Kidney tubule cell (primary cell): ENCODE data around the gene ZEB1.

ENCODE experiments used
- DNase-seq: peaks from one replicate; pipeline ENCODE4 v3.0.0-alpha.2; 2018; ENCODE audit warnings: low spot score

Gene ZEB1

GRCh38 chr10:31318854-31319601, at the start of gene ZEB1:
TSS of gene ZEB1 (plus strand) at chr10:31319216. CDS start at chr10:31319235, 19 bp downstream.
- DNase-seq = peak; percentile 96

DNA sequence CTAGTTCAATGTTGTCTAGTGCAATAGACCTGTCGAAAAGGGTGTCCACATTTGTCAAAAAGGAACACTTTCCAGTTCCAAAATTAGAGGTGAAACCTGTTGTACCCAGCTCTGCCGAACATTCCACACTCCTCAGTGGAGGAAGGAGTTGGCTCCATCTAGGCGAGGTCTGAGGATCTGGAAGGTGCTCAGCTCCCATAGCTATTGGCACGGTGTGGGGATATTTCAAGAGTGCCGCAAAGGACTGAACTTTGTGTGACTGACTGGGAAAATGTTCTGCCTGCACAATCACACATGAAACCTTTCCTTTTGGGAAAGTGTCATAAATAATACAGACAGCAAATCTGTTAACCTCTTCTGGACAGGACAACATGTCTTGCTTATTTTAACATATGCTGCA, 48.1 kb upstream of the ZEB1 start:
- no peak for DNase-seq

DNA sequence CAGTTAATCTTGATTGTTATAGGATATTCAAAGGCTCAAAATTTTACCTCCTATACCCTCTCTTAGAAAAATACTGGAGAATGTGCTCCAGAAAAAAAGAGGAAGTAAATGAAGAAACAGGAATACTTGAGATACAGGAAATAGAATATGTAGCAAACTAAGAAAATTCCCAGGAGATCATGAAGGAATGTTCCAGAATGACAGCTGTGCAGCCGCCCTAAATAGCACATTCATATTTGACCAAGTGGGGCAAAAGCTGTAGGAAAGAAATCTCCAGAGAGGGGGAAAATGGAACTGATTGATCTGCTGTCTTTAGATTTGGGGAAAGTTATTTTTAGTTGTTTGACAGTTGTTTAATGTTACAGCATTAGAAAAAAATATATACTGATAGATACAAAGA, 46.2 kb upstream of the ZEB1 start:
- no peak for DNase-seq

- no peak for DNase-seq
Observed at GRCh38 chr10:31273789-31274188, 45.2 kb upstream of the ZEB1 start.

DNA sequence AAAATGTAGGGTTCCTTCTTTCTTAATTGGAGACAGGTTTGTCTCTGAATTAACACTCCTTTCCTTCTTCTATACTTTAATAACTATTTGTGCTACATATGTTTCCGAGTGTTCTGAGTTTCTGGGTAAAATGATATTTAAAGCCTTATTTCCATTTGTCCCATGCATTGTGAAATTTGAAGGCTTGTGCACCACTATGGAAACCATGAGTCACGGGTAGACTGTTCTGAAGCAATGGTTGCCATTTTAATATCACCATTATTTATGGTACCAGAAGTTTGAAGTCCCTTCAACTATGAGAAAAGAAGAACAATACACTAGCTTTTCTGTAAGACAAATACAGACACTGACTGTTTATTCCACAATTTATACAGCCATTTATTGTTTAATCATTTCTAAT, 44.7 kb upstream of the ZEB1 start:
- DNase-seq = no peak

GRCh38 chr10:31278279-31278941, 40.6 kb upstream of the ZEB1 start:
- no peak for DNase-seq

GRCh38 chr10:31280972-31281371, 38.0 kb upstream of the ZEB1 start:
- no peak for DNase-seq

- peak; percentile 12 for DNase-seq
Observed at GRCh38 chr10:31288001-31288400, 31.0 kb upstream of the ZEB1 start.

DNA sequence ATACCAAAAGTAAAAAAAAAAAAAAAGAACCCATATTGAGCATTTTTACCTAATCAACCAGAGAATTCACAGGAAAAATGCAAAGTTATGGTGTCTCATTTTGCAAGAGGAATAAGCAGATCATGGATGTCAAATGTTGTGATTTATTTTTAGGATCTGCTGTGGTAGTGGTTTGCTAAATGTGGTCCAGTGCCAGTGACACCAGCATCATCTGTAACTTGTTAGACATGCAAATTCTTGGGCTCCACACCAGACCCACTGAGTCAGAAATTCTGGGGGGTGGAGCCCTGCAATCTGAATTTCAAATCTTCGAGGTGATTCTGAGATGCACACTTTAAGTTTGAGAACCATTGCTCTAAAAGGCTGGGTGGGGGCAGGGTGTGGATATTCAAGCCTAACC, 30.1 kb upstream of the ZEB1 start:
- DNase-seq = no peak

DNA sequence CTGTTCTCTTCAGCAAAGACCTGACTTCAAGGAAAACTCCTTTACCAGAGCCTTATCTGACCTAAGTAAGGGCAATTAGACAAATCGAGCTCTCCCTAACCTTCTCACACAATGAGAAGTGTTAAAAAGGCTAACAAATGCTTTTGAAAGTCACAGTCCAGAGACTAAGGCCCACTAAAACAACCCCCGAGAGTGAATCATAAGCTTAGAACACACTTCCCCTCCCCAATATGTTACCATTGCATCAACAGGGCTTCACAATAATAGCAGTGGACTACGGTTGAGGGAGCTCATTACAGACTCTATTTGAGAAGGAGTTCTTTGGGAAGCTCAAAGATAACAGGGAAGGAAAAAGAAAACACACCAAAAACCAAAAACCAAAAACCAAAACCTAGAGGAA, 28.6 kb upstream of the ZEB1 start:
- peak; percentile 8 for DNase-seq

DNA sequence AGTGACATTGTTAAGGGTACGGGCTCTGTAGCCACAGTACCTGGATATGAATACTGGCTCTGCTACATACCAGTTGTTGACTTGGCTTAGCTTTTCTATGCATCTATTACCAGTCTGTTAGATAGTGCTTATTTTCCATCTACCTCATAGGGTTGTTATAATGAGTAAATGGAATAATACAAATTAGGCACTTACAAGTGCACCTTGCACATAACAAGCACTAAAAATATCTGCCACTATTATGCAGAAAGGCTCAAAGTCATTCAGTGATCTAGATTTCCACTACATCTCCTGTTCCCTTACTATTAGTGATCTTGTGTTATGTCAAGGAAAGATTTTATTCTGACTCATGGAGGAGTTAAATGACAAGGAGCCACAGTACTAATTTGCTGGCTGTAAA, 27.9 kb upstream of the ZEB1 start:
- no peak for DNase-seq

DNA sequence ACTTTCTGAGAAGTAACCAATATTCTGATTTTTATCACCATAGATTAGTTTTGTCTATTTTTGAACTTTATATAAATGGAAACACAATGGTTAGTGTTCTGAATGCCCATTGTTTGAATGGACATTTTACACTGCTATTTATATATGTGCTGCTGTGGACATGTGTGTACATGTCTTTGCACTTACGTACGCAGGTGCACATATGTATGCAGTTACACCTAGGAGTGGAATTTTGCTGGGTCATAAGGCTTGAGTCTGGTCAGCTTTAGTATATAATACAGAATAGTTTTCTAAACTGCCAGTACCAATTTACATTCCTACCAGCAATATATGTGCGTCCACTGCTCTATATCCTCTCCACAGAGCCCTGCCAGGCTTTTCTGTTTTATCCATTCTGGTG, 24.5 kb upstream of the ZEB1 start:
- no peak for DNase-seq

DNA sequence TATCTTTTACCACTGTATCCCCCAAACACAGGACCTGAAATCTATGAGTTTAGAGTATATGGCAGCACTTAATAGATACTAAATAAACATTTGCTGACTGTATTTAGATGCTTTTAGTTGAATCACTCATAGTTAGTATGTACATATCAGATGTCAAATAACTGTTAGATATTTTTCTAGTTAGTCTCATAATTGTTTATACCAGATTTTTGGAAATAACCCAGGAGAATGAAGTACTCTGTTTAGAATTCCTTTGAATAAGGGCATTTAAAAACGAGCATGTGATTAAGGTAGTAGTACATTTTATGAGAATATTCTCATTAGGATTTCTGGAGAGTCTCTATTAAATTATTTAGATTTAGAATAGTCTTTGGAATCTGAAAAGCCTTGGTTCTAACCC, 22.3 kb upstream of the ZEB1 start:
- no peak for DNase-seq

DNA sequence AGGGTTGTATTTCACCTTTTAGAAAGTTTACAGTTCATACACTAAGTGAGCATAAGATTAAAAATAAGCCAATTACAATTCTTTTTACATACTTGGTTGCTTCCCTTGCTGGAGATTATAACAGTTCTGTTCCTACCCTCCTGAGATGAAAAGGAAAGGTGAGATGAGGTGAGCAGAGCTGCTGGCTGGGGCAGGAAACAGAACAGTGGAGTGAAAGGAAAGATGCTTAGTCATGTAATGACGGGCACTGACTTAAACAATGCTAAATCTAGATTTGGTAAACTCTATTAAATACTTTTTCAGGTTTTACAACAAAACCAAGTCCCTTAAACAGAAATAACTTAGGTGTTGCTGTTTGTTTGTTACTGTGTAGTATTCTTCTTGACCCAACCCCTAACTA, 19.9 kb upstream of the ZEB1 start:
- peak; percentile 44 for DNase-seq

DNA sequence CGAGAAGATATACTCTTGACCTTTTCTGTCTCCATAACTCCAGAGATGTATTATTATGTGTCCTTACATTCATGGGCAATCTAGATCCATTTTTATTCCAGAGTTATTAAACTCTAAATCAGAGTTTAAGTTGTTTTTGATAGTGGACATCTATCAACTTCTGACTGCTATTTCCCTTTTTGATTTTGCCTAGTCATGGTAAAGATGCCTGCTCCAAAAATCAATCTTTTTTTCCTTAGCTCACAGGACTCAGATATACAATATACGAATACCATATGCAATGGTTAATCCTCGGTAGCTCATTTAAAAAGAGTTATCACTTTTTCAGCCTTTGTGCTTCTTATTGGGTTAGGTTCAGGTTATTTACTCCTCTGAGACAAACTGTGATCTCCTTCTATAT, 15.8 kb upstream of the ZEB1 start:
- no peak for DNase-seq

DNA sequence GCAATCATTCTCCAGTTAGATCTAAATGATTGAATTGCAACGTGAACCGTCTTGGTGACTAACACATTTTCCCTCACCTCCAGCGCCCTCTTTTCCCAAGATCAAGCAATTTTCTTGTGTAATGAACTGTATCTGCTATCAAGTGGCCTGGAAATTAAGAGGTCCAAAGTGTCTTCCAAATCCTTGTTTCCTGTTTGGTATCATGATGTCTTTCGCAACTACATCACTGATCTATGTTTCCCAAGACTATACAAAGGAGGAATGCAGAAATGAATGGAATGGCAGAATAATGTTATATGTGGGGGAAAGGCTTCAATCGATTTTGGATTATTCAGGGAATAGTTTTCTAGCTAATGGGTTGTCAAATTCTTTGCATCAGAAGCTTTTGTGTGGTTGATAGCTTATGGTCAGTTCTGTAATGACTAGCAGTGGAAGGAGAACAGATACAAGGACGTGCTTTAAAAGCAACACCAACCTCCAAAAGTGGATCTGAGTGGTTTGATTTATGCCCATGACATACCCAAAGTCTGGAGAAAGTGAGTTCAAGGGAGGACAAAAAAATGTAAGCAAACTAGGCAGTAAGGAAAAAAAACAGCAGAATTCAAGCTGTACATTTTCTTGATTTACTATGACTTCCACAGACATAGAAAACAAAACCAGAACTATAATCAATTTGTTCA, 14.6 kb upstream of the ZEB1 start:
- DNase-seq = peak; percentile 67

DNA sequence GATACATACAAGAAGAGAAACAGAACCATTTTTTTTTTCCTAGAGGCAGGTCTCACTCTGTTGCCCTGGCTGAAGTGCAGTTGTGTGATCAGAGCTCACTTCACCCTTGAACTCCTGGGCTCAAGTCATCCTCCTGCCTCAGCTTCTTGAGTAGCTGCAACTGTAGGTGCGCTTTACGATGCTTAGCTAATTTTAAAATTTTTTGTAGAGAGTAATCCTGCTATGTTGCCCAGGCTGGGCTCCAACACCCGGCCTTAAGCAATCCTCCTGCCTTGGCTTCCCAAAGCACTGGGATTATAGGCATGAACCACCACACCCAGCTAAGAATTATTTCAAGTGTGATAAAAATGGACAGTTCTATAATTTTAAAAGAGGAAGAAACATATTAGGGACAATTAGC, 5.6 kb upstream of the ZEB1 start:
- no peak for DNase-seq

- no peak for DNase-seq
Observed at GRCh38 chr10:31314256-31315150, 4.5 kb upstream of the ZEB1 start.

DNA sequence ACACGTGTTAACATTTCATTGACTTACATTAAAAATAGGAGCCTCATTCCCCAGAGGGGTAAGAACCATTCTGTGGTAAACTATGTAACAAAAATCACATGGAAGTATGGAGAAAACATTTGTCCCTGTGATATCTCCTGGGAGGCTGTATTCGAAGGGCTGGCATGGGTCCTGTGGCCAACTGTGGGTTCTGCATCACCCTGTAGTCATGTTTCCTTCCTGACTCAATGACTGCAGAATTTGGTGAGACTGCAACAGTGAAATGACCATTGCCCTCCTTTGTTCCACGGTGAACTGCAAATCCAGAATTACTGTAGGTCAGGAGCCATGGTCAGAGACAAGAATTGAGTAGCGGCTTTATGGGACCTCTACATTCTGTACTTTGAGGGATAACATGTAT, 3.6 kb upstream of the ZEB1 start:
- DNase-seq = peak; percentile 83

DNA sequence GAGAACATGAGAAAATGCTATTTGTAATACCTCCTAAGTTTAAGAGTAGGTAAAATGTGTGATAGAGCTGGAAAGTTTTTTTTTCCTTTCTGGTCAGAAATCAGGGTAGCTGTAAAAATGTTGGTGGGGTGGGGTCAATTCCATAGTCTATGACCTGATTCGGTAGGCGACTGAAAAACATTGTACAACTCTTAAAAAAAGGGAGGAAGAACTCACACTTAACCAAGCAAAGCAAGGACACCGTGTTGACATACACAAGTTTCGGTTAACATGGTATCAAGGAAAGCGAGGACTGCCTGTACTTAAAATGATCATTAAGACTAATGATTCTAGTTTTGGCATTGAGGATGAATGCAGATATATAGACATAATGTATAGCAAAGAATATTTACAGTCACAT, 1.8 kb upstream of the ZEB1 start:
- no peak for DNase-seq

DNA sequence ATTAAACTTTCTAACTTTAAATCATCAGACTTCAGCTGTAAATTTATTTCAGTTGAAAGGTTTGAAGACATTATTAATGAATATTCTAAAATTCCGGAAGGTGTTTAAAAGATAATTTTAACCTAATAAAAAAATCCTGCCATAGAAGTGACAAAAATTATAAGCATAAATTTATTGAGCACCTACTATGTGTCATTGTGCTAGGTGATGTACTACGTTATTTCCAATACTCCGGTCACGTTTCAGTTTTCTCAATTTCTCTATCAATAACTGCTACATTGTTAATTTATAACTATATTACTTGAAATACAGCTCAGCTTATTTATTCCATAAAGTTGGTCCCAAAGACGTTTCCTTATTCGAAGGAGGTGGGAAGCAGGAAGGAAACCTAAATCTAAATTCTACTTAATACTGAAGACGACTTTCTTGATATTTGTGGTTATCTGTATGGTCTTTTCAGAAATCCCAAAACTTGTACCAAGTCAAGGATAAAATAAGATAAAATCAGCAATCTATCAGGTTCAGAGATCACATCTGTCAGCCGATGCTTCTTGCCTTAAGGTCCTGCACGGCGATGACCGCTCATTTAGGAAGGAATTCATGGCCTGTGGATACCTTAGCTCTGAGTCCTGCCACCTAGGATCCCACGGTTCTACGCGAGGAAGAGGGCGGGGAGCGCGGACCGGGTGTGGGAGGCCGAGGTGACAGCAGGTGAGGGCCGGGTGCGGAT, 1.2 kb upstream of the ZEB1 start:
- DNase-seq = peak; percentile 95
